ENCODE measurements around the gene ALG9. TPM values are rescaled to one million over a fixed set of nuclear protein-coding genes. Genes with fewer than 3 reads are reported as not detected.
A peak's percentile ranks its signal among the peaks of the same experiment; 100 is the strongest.

ALG9 gene
- total RNA-seq, 1 experiment from 2014 or later = 41.2 TPM

- DNase-seq (ENCODE audit: low read depth) = no peak
These were observed 8.2 kb upstream of the ALG9 start for GRCh38 chr11:111879637-111879960.

GRCh38 chr11:111878849-111879636 is 7.7 kb upstream of the ALG9 start, which contains the start of the genes CFAP68 and FDXACB1:
TSS of gene CFAP68 (plus strand) at chr11:111879541. CDS start at chr11:111879561, 20 bp downstream.
TSS of gene FDXACB1 (minus strand) at chr11:111879165. CDS start at chr11:111879132, 33 bp downstream.
- DNase-seq (ENCODE audit: low read depth) = peak; percentile 97

GRCh38 chr11:111878385-111878848 is 7.0 kb upstream of the ALG9 start:
- DNase-seq (ENCODE audit: low read depth) = peak; percentile 45

- DNase-seq (ENCODE audit: low read depth) = peak; percentile 7
These were observed 346 bp upstream of the ALG9 start for GRCh38 chr11:111871693-111872161.

GRCh38 chr11:111870522-111870885 is 877 bp downstream of the ALG9 start:
- no peak for DNase-seq (ENCODE audit: low read depth)

GRCh38 chr11:111870113-111870512 is 1.3 kb downstream of the ALG9 start:
- DNase-seq (ENCODE audit: low read depth) = no peak

- no peak for DNase-seq (ENCODE audit: low read depth)
These were observed 11.1 kb downstream of the ALG9 start for GRCh38 chr11:111860257-111860656.

- no peak for DNase-seq (ENCODE audit: low read depth)
These were observed 15.9 kb downstream of the ALG9 start for GRCh38 chr11:111855506-111855905.

GRCh38 chr11:111852103-111852502 is 19.3 kb downstream of the ALG9 start:
- no peak for DNase-seq (ENCODE audit: low read depth)

GRCh38 chr11:111851636-111852035 is 19.7 kb downstream of the ALG9 start:
- DNase-seq (ENCODE audit: low read depth) = peak; percentile 13

GRCh38 chr11:111851067-111851466 is 20.3 kb downstream of the ALG9 start:
- no peak for DNase-seq (ENCODE audit: low read depth)

GRCh38 chr11:111849631-111850030 is 21.8 kb downstream of the ALG9 start:
- DNase-seq (ENCODE audit: low read depth) = no peak

- DNase-seq (ENCODE audit: low read depth) = peak; percentile 48
These were observed 24.7 kb downstream of the ALG9 start for GRCh38 chr11:111846636-111847035.

GRCh38 chr11:111846063-111846462 is 25.3 kb downstream of the ALG9 start:
- peak; percentile 46 for DNase-seq (ENCODE audit: low read depth)

- no peak for DNase-seq (ENCODE audit: low read depth)
These were observed 25.9 kb downstream of the ALG9 start for GRCh38 chr11:111845276-111846028.

GRCh38 chr11:111843661-111844060 is 27.7 kb downstream of the ALG9 start:
- no peak for DNase-seq (ENCODE audit: low read depth)

GRCh38 chr11:111841370-111842053 is 29.9 kb downstream of the ALG9 start:
- peak; percentile 71 for DNase-seq (ENCODE audit: low read depth)

- no peak for DNase-seq (ENCODE audit: low read depth)
These were observed 31.2 kb downstream of the ALG9 start for GRCh38 chr11:111840143-111840542.

GRCh38 chr11:111838054-111838453 is 33.3 kb downstream of the ALG9 start:
- no peak for DNase-seq (ENCODE audit: low read depth)

- DNase-seq (ENCODE audit: low read depth) = no peak
These were observed 34.0 kb downstream of the ALG9 start for GRCh38 chr11:111837366-111837891.

- no peak for DNase-seq (ENCODE audit: low read depth)
These were observed 34.7 kb downstream of the ALG9 start for GRCh38 chr11:111836721-111837120.

GRCh38 chr11:111836162-111836561 is 35.2 kb downstream of the ALG9 start:
- DNase-seq (ENCODE audit: low read depth) = no peak
